Activated CD8-positive, alpha-beta memory T cell treated with anti-CD3 and anti-CD28 coated beads, Interleukin-2, amount 10 ng/mL, durations not matched to agents 7 days and 5 days (primary cell): ENCODE data around the gene CRIP1. TPM values are rescaled to one million over a fixed set of nuclear protein-coding genes. Genes with fewer than 3 reads are reported as not detected.

Source experiments
- ATAC-seq: fragments of 150-1000 bp; cut with Tn5 transposase; one replicate; pipeline ENCODE4 v1.10.0; 2021; ENCODE audit warnings: moderate library complexity
- CTCF ChIA-PET: fragments of 350-600 bp; sonication (Branson Sonifier 250); formaldehyde crosslinking; loops from one replicate; lab custom pipeline; 2021; ENCODE audit warnings: antibody characterized with exemption; lab: Charles Lee
- DNase-seq: peaks from one replicate; pipeline ENCODE4 v3.0.0-alpha.2; 2020
- H3K27ac Mint-ChIP-seq: one replicate; pipeline ENCODE4 v1.8.0; 2021; ENCODE audit warnings: mild to moderate bottlenecking, mixed read lengths
- H3K27me3 Mint-ChIP-seq: one replicate; pipeline ENCODE4 v1.8.0; 2021; ENCODE audit warnings: mixed read lengths
- H3K36me3 Mint-ChIP-seq: one replicate; pipeline ENCODE4 v1.8.0; 2021; ENCODE audit warnings: mild to moderate bottlenecking, mixed read lengths
- H3K4me1 Mint-ChIP-seq: one replicate; pipeline ENCODE4 v1.8.0; 2021; ENCODE audit warnings: mixed read lengths
- H3K4me3 Mint-ChIP-seq: one replicate; pipeline ENCODE4 v1.8.0; 2021; ENCODE audit warnings: mild to moderate bottlenecking, moderate library complexity, mixed read lengths
- H3K9me3 Mint-ChIP-seq: one replicate; pipeline ENCODE4 v1.8.0; 2022; ENCODE audit warnings: low read depth, mixed read lengths
- total RNA-seq, 2 experiments: library from RNA; stranded (reverse); gene quantifications; one replicate each; pipeline ENCODE4 v1.2.3, GENCODE V29; 2021

The CRIP1 gene
- total RNA-seq, 2 experiments from 2014 or later, result 546 to 574 TPM

- no peaks in the 10 kb centered on the region for H3K9me3 Mint-ChIP-seq
- H3K27ac Mint-ChIP-seq, result no peak overlapping the region
- peaks cover 3% of the 10 kb centered on the region for H3K4me1 Mint-ChIP-seq
- no peak for ATAC-seq
- H3K36me3 Mint-ChIP-seq, result no peaks in the 10 kb centered on the region
- H3K4me3 Mint-ChIP-seq, result no peak overlapping the region
- CTCF ChIA-PET, result interaction anchor here (0.7 to 1.1 kb wide), 2 partner anchors 18 to 20 kb away, joined by 3 to 4 read pairs; no protein-coding TSS in a partner anchor
- H3K27me3 Mint-ChIP-seq, result peaks cover 29% of the 10 kb centered on the region
- no peak for DNase-seq
Observed at GRCh38 chr14:105508069-105508468, 21.4 kb downstream of the CRIP1 start.

- no peaks in the 10 kb centered on the region for H3K36me3 Mint-ChIP-seq
- H3K9me3 Mint-ChIP-seq, result no peaks in the 10 kb centered on the region
- peaks cover 29% of the 10 kb centered on the region for H3K27me3 Mint-ChIP-seq
- H3K27ac Mint-ChIP-seq, result no peak overlapping the region
- CTCF ChIA-PET, result no interaction called here
- ATAC-seq (no peak), DNase-seq (no peak)
- no peak overlapping the region for H3K4me3 Mint-ChIP-seq
- peaks cover 3% of the 10 kb centered on the region for H3K4me1 Mint-ChIP-seq
Observed at GRCh38 chr14:105508601-105509000, 21.9 kb downstream of the CRIP1 start.

GRCh38 chr14:105517096-105517495 is 30.4 kb downstream of the CRIP1 start:
- H3K27me3 Mint-ChIP-seq, result peaks cover 50% of the 10 kb centered on the region
- no peaks in the 10 kb centered on the region for H3K36me3 Mint-ChIP-seq
- CTCF ChIA-PET, result no interaction called here
- ATAC-seq, result no peak
- no peaks in the 10 kb centered on the region for H3K4me1 Mint-ChIP-seq
- no peak overlapping the region for H3K27ac Mint-ChIP-seq
- no peak overlapping the region for H3K4me3 Mint-ChIP-seq
- DNase-seq, result no peak
- H3K9me3 Mint-ChIP-seq, result no peaks in the 10 kb centered on the region

GRCh38 chr14:105519946-105520698 is 33.4 kb downstream of the CRIP1 start:
- Mint-ChIP-seq H3K4me3 (no peak overlapping the region), H3K9me3 (no peaks in the 10 kb centered on the region), H3K4me1 (no peaks in the 10 kb centered on the region), H3K36me3 (no peaks in the 10 kb centered on the region), H3K27me3 (peaks cover 56% of the 10 kb centered on the region), H3K27ac (no peak overlapping the region)
- CTCF ChIA-PET, result no interaction called here
- DNase-seq, result no peak
- no peak for ATAC-seq

GRCh38 chr14:105525326-105525725 is 38.6 kb downstream of the CRIP1 start:
- H3K9me3 Mint-ChIP-seq, result no peaks in the 10 kb centered on the region
- no peak for ATAC-seq
- CTCF ChIA-PET, result interaction anchor here (0.8 kb wide), 1 partner anchor 35 kb away, joined by 3 read pairs; no protein-coding TSS in a partner anchor
- H3K27ac Mint-ChIP-seq, result no peak overlapping the region
- H3K36me3 Mint-ChIP-seq, result no peaks in the 10 kb centered on the region
- H3K27me3 Mint-ChIP-seq, result peaks cover 26% of the 10 kb centered on the region
- H3K4me1 Mint-ChIP-seq, result peaks cover 13% of the 10 kb centered on the region
- DNase-seq, result no peak
- no peak overlapping the region for H3K4me3 Mint-ChIP-seq

- ATAC-seq (peak; percentile 20), DNase-seq (peak; percentile 47)
- no peaks in the 10 kb centered on the region for H3K36me3 Mint-ChIP-seq
- H3K4me1 Mint-ChIP-seq, result peaks cover 19% of the 10 kb centered on the region
- H3K27me3 Mint-ChIP-seq, result peaks cover 25% of the 10 kb centered on the region
- CTCF ChIA-PET, result interaction anchor here (0.8 kb wide), 1 partner anchor 36 kb away, joined by 3 read pairs; no protein-coding TSS in a partner anchor
- H3K27ac Mint-ChIP-seq, result no peak within 1 kb of the TSS
- H3K9me3 Mint-ChIP-seq, result no peaks in the 10 kb centered on the region
- peak within 1 kb of the TSS; percentile 61 for H3K4me3 Mint-ChIP-seq
Observed at GRCh38 chr14:105525861-105526775, 39.4 kb downstream of the CRIP1 start, which contains the start of gene TMEM121. Gene TMEM121 (plus strand): TSS chr14:105526583. CDS start chr14:105528835, 2,252 bp downstream.

GRCh38 chr14:105526776-105527380 is 40.2 kb downstream of the CRIP1 start:
- CTCF ChIA-PET, result interaction anchor here (1.3 to 4.5 kb wide), 2 partner anchors 45 to 152 kb away, joined by 4 to 42 read pairs; no protein-coding TSS in a partner anchor
- no peak for DNase-seq
- H3K4me3 Mint-ChIP-seq, result peak overlapping the region; percentile 61

GRCh38 chr14:105527381-105527825 is 40.7 kb downstream of the CRIP1 start:
- H3K4me3 Mint-ChIP-seq, result peak overlapping the region; percentile 61
- H3K27me3 Mint-ChIP-seq, result peaks cover 25% of the 10 kb centered on the region
- peak overlapping the region; percentile 52 for H3K27ac Mint-ChIP-seq
- H3K9me3 Mint-ChIP-seq, result no peaks in the 10 kb centered on the region
- H3K36me3 Mint-ChIP-seq, result no peaks in the 10 kb centered on the region
- no peak for ATAC-seq
- peaks cover 21% of the 10 kb centered on the region for H3K4me1 Mint-ChIP-seq
- CTCF ChIA-PET, result interaction anchor here (1.3 to 4.5 kb wide), 4 partner anchors 35 to 156 kb away, joined by 4 to 42 read pairs (median 16); no protein-coding TSS in a partner anchor
- DNase-seq, result no peak

More at GRCh38 chr14:105526776-105527380, 40.2 kb downstream of the CRIP1 start:
- Mint-ChIP-seq H3K9me3 (no peaks in the 10 kb centered on the region), H3K36me3 (no peaks in the 10 kb centered on the region), H3K27me3 (peaks cover 25% of the 10 kb centered on the region), H3K27ac (no peak overlapping the region), H3K4me1 (peaks cover 19% of the 10 kb centered on the region)
- no peak for ATAC-seq

GRCh38 chr14:105527826-105528585 is 41.3 kb downstream of the CRIP1 start:
- Mint-ChIP-seq H3K27me3 (peaks cover 23% of the 10 kb centered on the region), H3K4me3 (peak overlapping the region; percentile 61), H3K36me3 (no peaks in the 10 kb centered on the region), H3K4me1 (peaks cover 21% of the 10 kb centered on the region), H3K9me3 (no peaks in the 10 kb centered on the region), H3K27ac (peak overlapping the region; percentile 52)
- CTCF ChIA-PET, result interaction anchor here (0.7 to 5.5 kb wide), 20 partner anchors 10 to 441 kb away, joined by 3 to 42 read pairs (median 4); partner anchors contain the start of genes BRF1 and CRIP1
- peak; percentile 85 for DNase-seq
- peak; percentile 70 for ATAC-seq

- H3K27ac Mint-ChIP-seq, result peak overlapping the region; percentile 87
- no peaks in the 10 kb centered on the region for H3K9me3 Mint-ChIP-seq
- peaks cover 21% of the 10 kb centered on the region for H3K4me1 Mint-ChIP-seq
- ATAC-seq (peak; percentile 9), DNase-seq (peak; percentile 52)
- CTCF ChIA-PET, result interaction anchor here (0.7 to 5.5 kb wide), 21 partner anchors 9 to 442 kb away, joined by 3 to 42 read pairs (median 4); partner anchors contain the start of genes BRF1 and CRIP1
- H3K36me3 Mint-ChIP-seq, result no peaks in the 10 kb centered on the region
- peaks cover 18% of the 10 kb centered on the region for H3K27me3 Mint-ChIP-seq
- H3K4me3 Mint-ChIP-seq, result peak overlapping the region; percentile 81
Observed at GRCh38 chr14:105528586-105529318, 42.1 kb downstream of the CRIP1 start.

GRCh38 chr14:105529319-105529568 is 42.6 kb downstream of the CRIP1 start:
- Mint-ChIP-seq H3K4me3 (peak overlapping the region; percentile 81), H3K9me3 (no peaks in the 10 kb centered on the region), H3K36me3 (no peaks in the 10 kb centered on the region), H3K27me3 (peaks cover 15% of the 10 kb centered on the region), H3K4me1 (peaks cover 21% of the 10 kb centered on the region), H3K27ac (peak overlapping the region; percentile 87)
- ATAC-seq (peak; percentile 18), DNase-seq (no peak)
- CTCF ChIA-PET, result interaction anchor here (1.2 to 5.5 kb wide), 7 partner anchors 8 to 177 kb away, joined by 4 to 42 read pairs (median 13); no protein-coding TSS in a partner anchor
